Activated CD4-positive, alpha-beta T cell treated with anti-CD3 and anti-CD28 coated beads, Interleukin-2, amount 50 U/mL, for 48 hours (primary cell): ENCODE results near the gene M6PR.
"Not testable (repeated sequence)": the region's sequence is repeated elsewhere in the genome, so short reads cannot be mapped to it uniquely, and the experiment has no call there.

ENCODE experiments used
- DNase-seq, 2 experiments: peaks; one replicate each; pipeline ENCODE4 v3.0.0-alpha.2; 2020

M6PR gene

DNA sequence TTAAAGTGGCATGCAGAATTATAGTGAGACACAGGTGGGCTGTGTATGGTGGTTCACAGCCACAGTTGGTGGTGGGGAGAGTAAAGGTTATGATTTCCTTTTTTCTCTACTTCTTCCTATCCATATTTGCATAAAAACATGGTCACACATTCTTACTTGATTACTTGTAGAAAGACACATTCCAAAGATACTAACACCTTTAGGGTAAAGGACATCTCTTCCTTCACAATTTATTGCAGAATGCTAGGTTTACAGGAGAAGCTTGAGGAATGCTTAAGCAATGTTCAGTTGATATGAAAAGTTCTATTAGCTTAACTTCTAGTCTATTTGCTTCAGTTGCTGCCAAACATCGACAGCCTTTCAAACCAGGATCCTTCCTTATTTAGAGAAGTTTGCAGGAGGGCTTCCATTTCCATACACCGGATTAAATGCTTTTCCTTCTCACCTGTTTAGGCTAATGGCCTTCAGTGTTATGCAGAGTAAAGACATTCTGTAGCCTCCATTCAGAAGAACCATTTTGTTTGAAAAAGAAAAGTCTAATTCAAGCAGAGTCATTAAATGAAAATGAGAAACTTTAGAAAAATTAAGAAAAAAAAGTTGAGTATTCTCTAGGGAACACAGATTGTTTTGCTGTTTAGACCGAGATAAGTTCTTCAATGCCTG is 37.7 kb downstream of the M6PR start:
- DNase-seq, result no peak

DNA sequence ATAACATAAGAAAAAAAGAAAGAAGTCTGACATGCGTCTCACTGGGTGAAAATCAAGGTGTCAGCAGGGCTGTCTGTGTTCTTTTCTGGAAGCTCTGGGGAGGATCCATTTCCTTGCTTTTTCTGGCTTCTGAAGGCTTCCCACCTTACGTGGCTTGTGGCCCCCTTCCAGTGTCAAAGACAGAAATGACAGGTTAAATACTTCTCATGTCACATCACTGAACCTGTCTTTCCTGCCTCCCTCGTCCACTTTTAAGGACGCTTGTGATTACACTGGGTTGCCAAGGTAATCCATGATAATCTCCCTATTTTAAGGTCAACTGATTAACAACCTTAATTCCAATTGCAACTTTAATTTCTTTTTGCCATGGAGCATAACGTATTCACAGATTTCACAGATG is 39.7 kb downstream of the M6PR start:
- DNase-seq, result no peak

DNA sequence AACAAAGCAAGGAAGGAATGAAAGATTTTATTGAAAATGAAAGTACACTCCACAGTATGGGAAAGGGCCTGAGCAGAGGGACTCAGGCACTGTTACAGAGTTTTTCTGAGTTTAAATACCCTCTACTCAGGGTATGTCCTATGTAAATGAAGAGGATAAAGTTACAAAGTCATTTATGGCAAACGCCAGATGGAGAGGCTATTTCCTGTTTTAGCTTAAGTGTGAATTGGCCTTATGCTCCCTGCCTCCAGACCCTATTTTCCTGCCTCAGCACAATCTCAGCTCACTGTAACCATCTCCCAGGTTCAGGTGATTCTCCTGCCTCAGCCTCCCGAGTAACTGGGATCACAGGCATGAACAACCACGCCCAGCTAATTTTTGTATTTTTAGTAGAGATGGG is 41.9 kb downstream of the M6PR start:
- no peak for DNase-seq

DNA sequence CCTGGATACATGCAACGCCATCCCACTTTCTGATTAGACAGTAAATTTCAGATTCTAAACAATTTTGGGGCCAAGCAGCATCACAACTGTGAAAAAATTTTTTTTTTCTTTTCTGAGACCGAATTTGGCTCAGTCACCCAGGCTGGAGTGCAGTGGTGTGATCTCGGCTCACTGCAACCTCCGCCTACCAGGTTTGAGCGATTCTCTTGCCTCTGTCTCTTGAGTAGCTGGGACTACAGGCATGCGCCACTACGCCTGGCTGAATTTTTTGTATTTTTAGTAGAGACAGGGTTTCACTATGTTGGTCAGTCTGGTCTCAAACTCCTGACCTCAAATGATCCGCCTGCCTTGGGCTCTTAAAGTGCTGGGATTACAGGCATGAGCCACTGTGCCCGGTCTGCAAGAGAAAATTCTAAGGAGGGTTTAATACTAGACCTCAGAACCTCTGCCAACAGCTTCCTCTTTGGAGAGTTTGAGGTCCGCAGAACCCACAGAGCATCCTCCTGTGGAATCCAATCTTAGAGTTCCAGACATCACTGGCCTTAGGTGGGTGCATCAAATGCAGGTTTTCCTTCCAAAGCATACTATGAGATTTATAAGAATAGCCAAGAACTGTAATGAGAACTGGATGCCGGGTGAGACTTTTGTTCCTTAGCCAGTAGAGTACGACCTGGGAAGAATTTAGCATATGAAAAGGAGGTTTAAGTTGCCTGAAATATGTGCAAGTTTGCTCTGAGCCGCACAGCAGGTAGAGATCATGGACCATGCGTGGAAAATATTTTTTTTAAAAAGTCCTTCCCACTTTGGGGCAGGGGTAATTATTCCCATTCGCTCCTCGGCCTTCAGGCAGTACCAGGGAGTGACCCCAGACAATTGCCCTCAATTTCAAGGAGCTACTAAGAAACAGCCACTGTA is 42.9 kb downstream of the M6PR start:
- DNase-seq, result no peak

DNA sequence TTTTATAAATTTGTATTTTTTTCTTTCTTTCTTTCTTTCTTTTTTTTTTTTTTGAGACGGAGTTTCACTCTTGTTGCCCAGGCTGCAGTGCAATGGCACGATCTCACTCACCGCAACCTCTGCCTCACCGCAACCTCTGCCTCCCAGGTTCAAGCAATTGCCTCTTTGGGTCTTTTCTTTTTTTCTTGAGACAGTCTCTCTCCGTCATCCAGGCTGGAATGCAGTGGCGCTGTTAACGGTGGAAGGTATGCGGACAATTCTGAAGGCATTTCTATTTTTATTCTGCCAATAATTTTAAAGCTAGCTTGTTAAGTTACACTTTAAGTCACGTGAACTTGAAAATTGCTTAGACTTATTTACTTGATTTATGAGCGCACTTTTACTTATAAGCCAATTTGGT is 43.9 kb downstream of the M6PR start:
- no peak for DNase-seq

DNA sequence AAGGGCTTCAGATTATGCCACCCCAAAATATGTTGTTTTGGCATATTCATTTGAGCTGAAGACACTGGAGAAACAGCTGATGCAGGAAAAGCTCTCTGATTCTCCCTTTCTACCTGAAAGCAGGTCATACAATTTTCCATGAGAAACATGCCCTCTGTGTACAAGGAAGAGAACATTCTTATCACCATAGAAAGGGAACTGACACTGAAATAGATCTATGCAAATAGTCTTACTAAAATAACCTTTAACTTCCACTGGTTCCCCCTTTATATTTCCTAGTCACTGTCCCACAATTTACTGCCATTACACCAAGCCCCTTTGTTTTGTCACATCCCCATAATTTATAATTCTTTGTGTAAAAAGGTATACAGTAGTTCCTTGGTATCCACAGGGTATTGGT is 44.8 kb downstream of the M6PR start:
- DNase-seq, result no peak

DNA sequence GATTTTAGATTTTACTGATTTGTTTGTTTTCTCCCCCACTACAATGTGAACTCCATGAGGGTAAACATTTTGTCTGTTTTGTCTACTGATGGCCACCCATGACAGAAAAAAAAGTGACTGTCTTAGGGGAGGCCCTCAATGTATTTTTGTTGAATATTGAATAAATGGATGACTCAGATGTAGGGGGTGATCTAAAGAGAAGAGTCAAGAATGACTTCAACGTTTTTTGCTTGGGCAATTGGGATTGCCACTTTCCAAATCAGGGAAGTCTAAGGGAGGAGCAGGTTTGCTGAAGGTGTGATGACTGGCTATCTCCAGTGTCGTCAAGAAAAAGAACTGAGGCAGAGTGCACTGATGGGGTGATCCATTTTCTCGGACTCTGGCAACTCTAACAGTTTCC is 45.8 kb downstream of the M6PR start:
- DNase-seq, result no peak

DNA sequence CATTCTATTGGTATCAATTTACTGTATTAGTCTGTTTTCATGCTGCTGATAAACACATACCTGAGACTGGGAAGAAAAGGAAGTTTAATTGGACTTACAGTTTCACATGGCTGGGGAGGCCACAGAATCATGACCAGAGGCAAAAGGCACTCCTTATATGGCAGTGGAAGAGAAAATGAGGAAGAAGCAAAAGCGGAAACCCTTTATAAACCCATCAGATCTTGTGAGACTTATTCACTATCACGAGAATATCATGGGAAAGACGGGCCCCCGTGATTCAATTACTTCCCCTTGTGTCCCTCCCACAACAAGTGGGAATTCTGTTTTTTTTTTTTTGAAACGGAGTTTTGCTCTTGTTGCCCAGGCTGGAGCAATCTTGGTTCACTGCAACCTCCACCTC is 46.7 kb downstream of the M6PR start:
- DNase-seq, result not testable (repeated sequence)

DNA sequence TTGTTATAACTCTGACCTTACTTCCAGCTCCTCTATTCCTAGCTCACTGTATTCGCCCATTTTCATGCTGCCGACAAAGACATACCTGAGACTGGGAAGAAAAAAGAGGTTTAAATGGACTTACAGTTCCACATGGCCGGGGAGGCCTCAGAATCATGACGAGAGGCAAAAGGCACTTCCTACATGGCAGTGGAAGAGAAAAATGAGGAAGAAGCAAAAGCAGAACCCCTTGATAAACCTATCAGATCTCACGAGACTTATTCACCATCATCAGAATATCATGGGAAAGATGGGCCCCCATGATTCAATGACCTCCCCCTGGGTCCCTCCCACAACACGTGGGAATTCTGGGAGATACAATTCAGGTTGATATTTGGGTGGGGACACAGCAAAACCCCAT is 49.6 kb downstream of the M6PR start:
- no peak for DNase-seq

DNA sequence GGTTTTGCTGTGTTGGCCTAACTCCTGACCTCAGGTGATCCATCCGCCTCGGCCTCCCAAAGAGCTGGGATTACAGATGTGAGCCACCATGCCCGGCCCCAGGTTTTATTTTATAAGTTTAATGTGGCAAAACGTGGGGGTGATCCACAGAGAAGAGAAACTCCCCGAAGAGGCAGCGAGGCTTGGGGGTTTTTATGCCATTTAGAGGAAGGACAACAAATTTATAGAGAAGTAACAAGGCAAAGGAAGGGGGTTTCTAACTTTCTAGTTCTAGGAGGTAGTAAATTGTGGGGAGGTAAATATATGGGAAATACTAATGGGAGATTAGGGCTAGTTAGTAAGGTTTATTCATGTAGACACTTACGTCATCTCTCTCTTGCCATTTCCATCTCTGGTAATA is 52.4 kb downstream of the M6PR start:
- no peak for DNase-seq

DNA sequence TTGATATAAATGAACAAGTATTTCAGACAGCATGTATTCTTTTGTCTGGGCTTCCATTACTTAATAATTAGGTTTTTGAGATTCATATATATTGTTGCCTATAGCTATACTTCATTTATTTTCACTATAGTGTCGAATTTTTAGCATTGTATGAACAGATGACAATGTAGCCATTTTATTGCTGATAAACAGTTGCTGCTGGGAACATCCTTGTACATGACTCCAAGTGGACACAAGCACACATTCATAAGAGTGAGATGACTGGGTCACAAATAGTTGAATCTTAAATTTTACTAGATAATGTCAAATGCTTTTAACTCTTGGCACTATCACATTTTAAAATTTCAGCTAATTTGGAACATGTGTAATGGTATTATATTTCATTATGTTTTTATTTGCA is 54.5 kb downstream of the M6PR start:
- DNase-seq, result no peak

DNA sequence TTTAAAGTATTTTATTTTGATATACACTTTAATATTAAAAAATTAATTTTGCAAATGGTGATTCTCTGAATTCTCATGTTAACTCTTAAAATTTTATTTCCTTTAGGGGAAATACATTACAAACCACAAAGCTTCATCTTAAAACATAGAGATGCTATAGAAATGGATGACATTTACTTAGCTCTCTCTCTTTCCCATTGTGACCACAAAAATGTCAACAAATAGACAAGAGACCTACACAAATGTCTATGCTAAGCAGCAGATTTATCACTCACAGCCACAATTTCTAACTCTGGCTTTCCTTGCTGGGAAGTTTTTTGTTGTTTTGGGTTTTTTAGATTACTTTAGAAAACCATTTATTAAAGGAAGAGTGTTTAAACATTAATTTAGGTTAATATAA is 55.1 kb downstream of the M6PR start:
- no peak for DNase-seq

DNA sequence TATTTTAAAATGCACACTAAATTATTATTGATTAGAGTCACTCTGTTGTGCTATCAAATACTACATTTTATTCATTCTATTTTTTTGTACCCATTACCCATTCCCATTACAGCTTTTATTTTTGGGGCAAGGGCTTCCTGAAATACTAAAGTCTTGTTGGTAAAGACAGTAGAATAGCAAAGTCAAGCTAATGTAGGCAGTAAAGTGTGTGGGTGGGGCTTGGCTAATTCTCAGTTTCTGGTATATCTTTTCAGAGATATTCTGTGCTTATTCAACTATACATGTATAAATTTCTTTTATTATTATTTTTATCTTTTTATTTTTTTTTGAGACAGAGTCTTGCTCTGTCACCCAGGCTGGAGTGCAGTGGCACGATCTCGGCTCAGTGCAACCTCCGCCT is 57.5 kb downstream of the M6PR start:
- DNase-seq, result no peak
